Superior temporal gyrus (tissue), 1 donor: ENCODE data around the gene TGFBR1.
"Not testable (repeated sequence)": the region's sequence is repeated elsewhere in the genome, so short reads cannot be mapped to it uniquely, and the experiment has no call there.

Source experiments
- DNase-seq: peaks from one replicate; pipeline ENCODE4 v3.0.0-alpha.2; 2016; ENCODE audit errors: extremely low spot score

TGFBR1 gene

GRCh38 chr9:99189186-99189585 lies 84.3 kb downstream of the TGFBR1 start:
- no peak for DNase-seq

- DNase-seq: no peak
Observed at GRCh38 chr9:99189887-99190596, 85.1 kb downstream of the TGFBR1 start.

- DNase-seq: no peak
Observed at GRCh38 chr9:99190597-99191283, 85.8 kb downstream of the TGFBR1 start.

- no peak for DNase-seq
Observed at GRCh38 chr9:99192786-99193465, 88.0 kb downstream of the TGFBR1 start.

- no peak for DNase-seq
Observed at GRCh38 chr9:99193466-99193821, 88.5 kb downstream of the TGFBR1 start.

- not testable (repeated sequence) for DNase-seq
Observed at GRCh38 chr9:99196484-99196883, 91.6 kb downstream of the TGFBR1 start.

GRCh38 chr9:99197124-99197630 lies 92.3 kb downstream of the TGFBR1 start:
- no peak for DNase-seq

- no peak for DNase-seq
Observed at GRCh38 chr9:99197987-99198386, 93.1 kb downstream of the TGFBR1 start.

- DNase-seq: no peak
Observed at GRCh38 chr9:99199938-99200539, 95.1 kb downstream of the TGFBR1 start.

- DNase-seq: no peak
Observed at GRCh38 chr9:99201603-99202002, 96.7 kb downstream of the TGFBR1 start.
